HepG2 (cell line): ENCODE data around the gene ZNF385B.

Experiments used
- CTCF ChIP-seq: sonication (generic); formaldehyde crosslinking; IDR thresholded peaks from 2 replicates; pipeline ENCODE4 v1.5.0; 2020; ENCODE audit warnings: mild to moderate bottlenecking, missing genetic modification reagents, moderate library complexity
- GFI1 ChIP-seq: sonication (generic); formaldehyde crosslinking; IDR thresholded peaks from 2 replicates; pipeline ENCODE4 v1.5.0; 2020; ENCODE audit warnings: missing genetic modification reagents, mild to moderate bottlenecking, borderline replicate concordance
- HOXA7 ChIP-seq: sonication (generic); formaldehyde crosslinking; IDR thresholded peaks from 2 replicates; pipeline ENCODE4 v1.8.1; 2022; ENCODE audit warnings: mild to moderate bottlenecking, missing genetic modification reagents, moderate library complexity
- JDP2 ChIP-seq: sonication (generic); formaldehyde crosslinking; IDR thresholded peaks from 2 replicates; pipeline ENCODE4 v1.8.1; 2022; ENCODE audit warnings: missing genetic modification reagents, borderline replicate concordance
- MED1 ChIP-seq: sonication (generic); formaldehyde crosslinking; IDR thresholded peaks from 2 replicates; pipeline ENCODE4 v1.4.0; 2020; ENCODE audit warnings: missing genetic modification reagents
- PBX2 ChIP-seq: IDR thresholded peaks from 2 replicates; pipeline ENCODE4 v1.6.1; 2016; ENCODE audit warnings: control low read depth
- RNF219 ChIP-seq: sonication (generic); formaldehyde crosslinking; IDR thresholded peaks from 2 replicates; pipeline ENCODE4 v1.5.0; 2020; ENCODE audit warnings: mild to moderate bottlenecking, missing genetic modification reagents
- TAF1 ChIP-seq: sonication (generic); formaldehyde crosslinking; IDR thresholded peaks from 2 replicates; pipeline ENCODE4 v1.4.0; 2020; ENCODE audit warnings: missing genetic modification reagents
- ZNF572 ChIP-seq: sonication (generic); formaldehyde crosslinking; IDR thresholded peaks from 2 replicates; pipeline ENCODE4 v1.5.1; 2020; ENCODE audit warnings: mild to moderate bottlenecking, missing genetic modification reagents

GRCh38 chr2:179891237-179891636 is 29.8 kb upstream of the ZNF385B start:
- TF ChIP-seq CTCF, result no peak
- no peak for TF ChIP-seq JDP2 (CRISPR knock-in tag)
- TF ChIP-seq GFI1 (CRISPR knock-in tag), result no peak
- no peak for TF ChIP-seq ZNF572 (CRISPR knock-in tag)
- no peak for TF ChIP-seq PBX2 (CRISPR knock-in tag)
- TF ChIP-seq MED1 (CRISPR knock-in tag), result no peak
- TF ChIP-seq RNF219 (CRISPR knock-in tag), result no peak
- TF ChIP-seq HOXA7 (CRISPR knock-in tag), result no peak
- TF ChIP-seq TAF1, result no peak
